Neural cell (in vitro differentiated cells): ENCODE results near the gene CIC. TPM values are rescaled to one million over a fixed set of nuclear protein-coding genes. Genes with fewer than 3 reads are reported as not detected.

ENCODE experiments used
- H2AFZ ChIP-seq: fragments of 200-600, 300-800 bp; sonication (generic), shearing (Covaris generic); 2 replicates; pipeline ENCODE4 v1.6.0; 2014; ENCODE audit warnings: low read depth, mild to moderate bottlenecking, antibody characterized with exemption, low read length, moderate library complexity
- H3F3A ChIP-seq: fragments of 200-600 bp; shearing (Covaris generic); 2 replicates; pipeline ENCODE4 v1.6.1; 2016; ENCODE audit warnings: mild to moderate bottlenecking, moderate library complexity, mixed read lengths, antibody characterized with exemption, low read length; ENCODE audit not compliant: insufficient read depth, poor library complexity, severe bottlenecking
- H3K27ac ChIP-seq: fragments of 200-600, 300-800 bp; sonication (generic), shearing (Covaris generic); 2 replicates; pipeline ENCODE4 v1.5.1; 2014; ENCODE audit warnings: mild to moderate bottlenecking, low read length, moderate library complexity
- H3K27me3 ChIP-seq: fragments of 300-800, 200-600 bp; sonication (generic), shearing (Covaris generic); 2 replicates; pipeline ENCODE4 v1.6.0; 2014; ENCODE audit warnings: mild to moderate bottlenecking, low read depth, low read length, moderate library complexity; ENCODE audit not compliant: insufficient read depth
- H3K36me3 ChIP-seq: fragments of 300-800, 200-600 bp; sonication (generic), shearing (Covaris generic); 2 replicates; pipeline ENCODE4 v1.5.1; 2014; ENCODE audit warnings: mild to moderate bottlenecking, antibody characterized with exemption, low read length, moderate library complexity; ENCODE audit not compliant: insufficient read depth
- H3K4me2 ChIP-seq: fragments of 300-800, 200-600 bp; sonication (generic), shearing (Covaris generic); 2 replicates; pipeline ENCODE4 v1.6.0; 2014; ENCODE audit warnings: mild to moderate bottlenecking, low read length
- H3K4me3 ChIP-seq: fragments of 300-800, 200-600 bp; sonication (generic), shearing (Covaris generic); 2 replicates; pipeline ENCODE4 v1.5.1; 2014; ENCODE audit warnings: mild to moderate bottlenecking, low read length, moderate library complexity
- H3K79me2 ChIP-seq: fragments of 200-600 bp; shearing (Covaris generic); replicated peaks from 2 replicates; pipeline ENCODE4 v1.6.0; 2014; ENCODE audit warnings: mild to moderate bottlenecking, low read length, moderate library complexity; ENCODE audit not compliant: insufficient read depth
- H3K9ac ChIP-seq: fragments of 300-800, 200-600 bp; sonication (generic), shearing (Covaris generic); 2 replicates; pipeline ENCODE4 v1.6.1; 2016; ENCODE audit warnings: mild to moderate bottlenecking, low read length, mixed read lengths
- H3K9me2 ChIP-seq: fragments of 200-600 bp; shearing (Covaris generic); 2 replicates; pipeline ENCODE4 v1.6.1; 2016; ENCODE audit warnings: mild to moderate bottlenecking, low read length, mixed read lengths; ENCODE audit not compliant: insufficient read depth
- H3K9me3 ChIP-seq: fragments of 200-600, 300-800 bp; sonication (generic), shearing (Covaris generic); 2 replicates; pipeline ENCODE4 v1.6.1; 2016; ENCODE audit warnings: mild to moderate bottlenecking, mixed run types, low read length, moderate library complexity, mixed read lengths
- H4K20me1 ChIP-seq: fragments of 200-600 bp; shearing (Covaris generic); 2 replicates; pipeline ENCODE4 v1.6.1; 2016; ENCODE audit warnings: mild to moderate bottlenecking, mixed run types; ENCODE audit not compliant: insufficient read depth
- EP300 ChIP-seq: fragments of 450-650 bp; conservative IDR thresholded peaks from 2 replicates; pipeline ENCODE4 v1.6.1; 2014; ENCODE audit warnings: antibody characterized with exemption, mild to moderate bottlenecking, moderate library complexity; ENCODE audit not compliant: poor library complexity, severe bottlenecking
- EZH2 ChIP-seq: fragments of 200-600, 300-800 bp; shearing (Covaris generic), sonication (generic); IDR thresholded peaks from 2 replicates; pipeline ENCODE4 v1.6.1; 2014; ENCODE audit warnings: antibody characterized with exemption, low read length, borderline replicate concordance, mild to moderate bottlenecking; ENCODE audit not compliant: insufficient read depth, poor library complexity, severe bottlenecking
- MXI1 ChIP-seq: fragments of 450-650 bp; conservative IDR thresholded peaks from 2 replicates; pipeline ENCODE4 v1.6.1; 2014; ENCODE audit warnings: antibody characterized with exemption, mild to moderate bottlenecking; ENCODE audit not compliant: poor library complexity, severe bottlenecking
- POLR2AphosphoS5 ChIP-seq: IDR thresholded peaks from 2 replicates; pipeline ENCODE4 v1.6.1; 2012
- RAD21 ChIP-seq: fragments of 450-650 bp; conservative IDR thresholded peaks from 2 replicates; pipeline ENCODE4 v1.6.1; 2014; ENCODE audit warnings: antibody characterized with exemption, mild to moderate bottlenecking, moderate library complexity
- SMC3 ChIP-seq: fragments of 450-650 bp; conservative IDR thresholded peaks from 2 replicates; pipeline ENCODE4 v1.6.1; 2014; ENCODE audit warnings: antibody characterized with exemption, mild to moderate bottlenecking, moderate library complexity; ENCODE audit not compliant: poor library complexity
- TAF1 ChIP-seq: IDR thresholded peaks from 2 replicates; pipeline ENCODE4 v1.6.1; 2012; ENCODE audit warnings: low read depth
- polyA plus RNA-seq: library from polyadenylated mRNA; depleted of rRNA; stranded (reverse); fragments of >200 nt; gene quantifications from 2 replicates; pipeline ENCODE4 v1.2.3, GENCODE V29; 2014
- TF ChIP-seq, protein P1 (sequence below): fragments of 450-650 bp; IDR thresholded peaks from 2 replicates; pipeline ENCODE4 v1.5.1; 2014; ENCODE audit warnings: antibody characterized with exemption, mild to moderate bottlenecking, moderate library complexity; ENCODE audit not compliant: poor library complexity, severe bottlenecking
- TF ChIP-seq, protein P2 (sequence below): IDR thresholded peaks from 2 replicates; pipeline ENCODE4 v1.6.1; 2012; ENCODE audit warnings: borderline replicate concordance

The CIC gene
- polyA plus RNA-seq, 1 donor from 2014 or later = 10.8 TPM

- TF ChIP-seq POLR2AphosphoS5 = no peak
- no peak for TF ChIP-seq MXI1
- TF ChIP-seq, protein P1, sequence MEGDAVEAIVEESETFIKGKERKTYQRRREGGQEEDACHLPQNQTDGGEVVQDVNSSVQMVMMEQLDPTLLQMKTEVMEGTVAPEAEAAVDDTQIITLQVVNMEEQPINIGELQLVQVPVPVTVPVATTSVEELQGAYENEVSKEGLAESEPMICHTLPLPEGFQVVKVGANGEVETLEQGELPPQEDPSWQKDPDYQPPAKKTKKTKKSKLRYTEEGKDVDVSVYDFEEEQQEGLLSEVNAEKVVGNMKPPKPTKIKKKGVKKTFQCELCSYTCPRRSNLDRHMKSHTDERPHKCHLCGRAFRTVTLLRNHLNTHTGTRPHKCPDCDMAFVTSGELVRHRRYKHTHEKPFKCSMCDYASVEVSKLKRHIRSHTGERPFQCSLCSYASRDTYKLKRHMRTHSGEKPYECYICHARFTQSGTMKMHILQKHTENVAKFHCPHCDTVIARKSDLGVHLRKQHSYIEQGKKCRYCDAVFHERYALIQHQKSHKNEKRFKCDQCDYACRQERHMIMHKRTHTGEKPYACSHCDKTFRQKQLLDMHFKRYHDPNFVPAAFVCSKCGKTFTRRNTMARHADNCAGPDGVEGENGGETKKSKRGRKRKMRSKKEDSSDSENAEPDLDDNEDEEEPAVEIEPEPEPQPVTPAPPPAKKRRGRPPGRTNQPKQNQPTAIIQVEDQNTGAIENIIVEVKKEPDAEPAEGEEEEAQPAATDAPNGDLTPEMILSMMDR = no peak
- no peak for TF ChIP-seq SMC3
- no peak for TF ChIP-seq TAF1
- TF ChIP-seq RAD21 = no peak
- TF ChIP-seq EZH2 = no peak
- no peak for TF ChIP-seq EP300
- TF ChIP-seq, protein P2, sequence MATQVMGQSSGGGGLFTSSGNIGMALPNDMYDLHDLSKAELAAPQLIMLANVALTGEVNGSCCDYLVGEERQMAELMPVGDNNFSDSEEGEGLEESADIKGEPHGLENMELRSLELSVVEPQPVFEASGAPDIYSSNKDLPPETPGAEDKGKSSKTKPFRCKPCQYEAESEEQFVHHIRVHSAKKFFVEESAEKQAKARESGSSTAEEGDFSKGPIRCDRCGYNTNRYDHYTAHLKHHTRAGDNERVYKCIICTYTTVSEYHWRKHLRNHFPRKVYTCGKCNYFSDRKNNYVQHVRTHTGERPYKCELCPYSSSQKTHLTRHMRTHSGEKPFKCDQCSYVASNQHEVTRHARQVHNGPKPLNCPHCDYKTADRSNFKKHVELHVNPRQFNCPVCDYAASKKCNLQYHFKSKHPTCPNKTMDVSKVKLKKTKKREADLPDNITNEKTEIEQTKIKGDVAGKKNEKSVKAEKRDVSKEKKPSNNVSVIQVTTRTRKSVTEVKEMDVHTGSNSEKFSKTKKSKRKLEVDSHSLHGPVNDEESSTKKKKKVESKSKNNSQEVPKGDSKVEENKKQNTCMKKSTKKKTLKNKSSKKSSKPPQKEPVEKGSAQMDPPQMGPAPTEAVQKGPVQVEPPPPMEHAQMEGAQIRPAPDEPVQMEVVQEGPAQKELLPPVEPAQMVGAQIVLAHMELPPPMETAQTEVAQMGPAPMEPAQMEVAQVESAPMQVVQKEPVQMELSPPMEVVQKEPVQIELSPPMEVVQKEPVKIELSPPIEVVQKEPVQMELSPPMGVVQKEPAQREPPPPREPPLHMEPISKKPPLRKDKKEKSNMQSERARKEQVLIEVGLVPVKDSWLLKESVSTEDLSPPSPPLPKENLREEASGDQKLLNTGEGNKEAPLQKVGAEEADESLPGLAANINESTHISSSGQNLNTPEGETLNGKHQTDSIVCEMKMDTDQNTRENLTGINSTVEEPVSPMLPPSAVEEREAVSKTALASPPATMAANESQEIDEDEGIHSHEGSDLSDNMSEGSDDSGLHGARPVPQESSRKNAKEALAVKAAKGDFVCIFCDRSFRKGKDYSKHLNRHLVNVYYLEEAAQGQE = no peak
- Histone ChIP-seq H3K4me3 (peak overlapping the region; percentile 43), H3K27ac (no peak overlapping the region), H3K9ac (no peak overlapping the region), H3K9me3 (no peaks in the 10 kb centered on the region), H3F3A (no peaks in the 10 kb centered on the region), H3K79me2 (peaks cover 34% of the 10 kb centered on the region), H3K27me3 (no peaks in the 10 kb centered on the region), H3K36me3 (peaks cover 6% of the 10 kb centered on the region), H3K9me2 (no peaks in the 10 kb centered on the region), H2AFZ (no peak overlapping the region), H3K4me2 (no peak overlapping the region), H4K20me1 (no peaks in the 10 kb centered on the region)
These were observed 6.1 kb downstream of the CIC start for GRCh38 chr19:42275103-42275502.

DNA sequence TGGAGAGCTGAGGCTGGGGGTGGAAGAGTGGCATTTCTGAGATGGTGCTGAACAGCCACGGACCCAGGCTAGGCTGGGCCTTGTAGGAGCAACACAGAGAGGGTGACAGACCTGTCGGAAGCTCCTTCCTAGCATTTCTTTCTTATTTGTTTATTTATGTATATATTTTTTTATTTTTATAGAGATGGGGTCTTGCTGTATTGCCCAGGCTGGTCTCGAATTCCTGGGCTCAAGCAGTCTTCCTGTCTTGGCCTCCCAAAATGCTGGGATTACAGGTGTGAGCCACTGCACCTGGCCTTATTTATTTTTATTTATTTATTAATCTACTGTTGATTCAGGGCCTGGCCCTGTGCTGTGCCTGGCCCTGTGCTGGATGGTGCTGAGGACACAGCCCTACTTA is 6.5 kb downstream of the CIC start:
- Histone ChIP-seq H3K27ac (no peak overlapping the region), H3K36me3 (peaks cover 6% of the 10 kb centered on the region), H4K20me1 (no peaks in the 10 kb centered on the region), H3K27me3 (no peaks in the 10 kb centered on the region), H3K9me3 (no peaks in the 10 kb centered on the region), H2AFZ (no peak overlapping the region), H3K4me2 (no peak overlapping the region), H3K79me2 (peaks cover 30% of the 10 kb centered on the region), H3K9me2 (no peaks in the 10 kb centered on the region), H3K4me3 (peak overlapping the region; percentile 43), H3F3A (no peaks in the 10 kb centered on the region), H3K9ac (no peak overlapping the region)
- no peak for TF ChIP-seq RAD21
- TF ChIP-seq, protein P1 = no peak
